GM12878 (cell line): ENCODE results near the gene BLCAP. TPM values are rescaled to one million over a fixed set of nuclear protein-coding genes. Genes with fewer than 3 reads are reported as not detected.

Experiments used
- ATAC-seq: fragments of 200-7000 bp; cut with Tn5 transposase; 3 replicates; pipeline ENCODE4 v1.9.1; 2020; ENCODE audit warnings: mild to moderate bottlenecking, moderate library complexity
- Bru-seq: library from RNA; stranded (reverse); fragments of 400-500 nt; gene quantifications from one replicate; lab custom pipeline; 2021; lab: Mats Ljungman, UMichigan
- BruChase-seq, 2 experiments: library from RNA; stranded (reverse); fragments of 400-500 nt; gene quantifications; one replicate each; lab custom pipeline; 2021; lab: Mats Ljungman, UMichigan
- BruUV-seq: library from RNA; stranded (reverse); fragments of 400-500 nt; replicated peaks from 2 replicates; lab custom pipeline; 2021; lab: Mats Ljungman, UMichigan
- CTCF ChIA-PET: fragments of 300-600 bp; sonication (Branson Sonifier 250); formaldehyde crosslinking; extraction: SDS; loops from one replicate; lab custom pipeline; 2021; ENCODE audit warnings: inconsistent platforms; lab: Yijun Ruan, JAX
- POLR2A ChIA-PET: fragments of 350-600 bp; formaldehyde crosslinking; extraction: SDS; loops from one replicate; lab custom pipeline; 2021; ENCODE audit warnings: inconsistent platforms; lab: Charles Lee
- RAD21 ChIA-PET: fragments of 300-600 bp; sonication (Branson Sonifier 250); formaldehyde crosslinking; loops from one replicate; lab custom pipeline; 2023; ENCODE audit warnings: antibody characterized with exemption; ENCODE audit not compliant: unreplicated experiment; lab: Charles Lee
- SMC1A ChIA-PET: fragments of 300-600 bp; sonication (Branson Sonifier 250); formaldehyde crosslinking; loops from one replicate; lab custom pipeline; 2023; ENCODE audit not compliant: unreplicated experiment, uncharacterized antibody; lab: Charles Lee
- DNase-seq: peaks from one replicate; pipeline ENCODE4 v3.0.0-alpha.2; 2011; ENCODE audit warnings: low read depth, low spot score
- FAIRE-seq: peaks from 3 replicates; lab custom pipeline; 2011; peaks lifted over from hg19 to GRCh38; lab: Jason Lieb, UNC
- H2AFZ ChIP-seq: 2 replicates; pipeline ENCODE4 v1.6.0; 2011; ENCODE audit warnings: low read depth, low read length, control low read depth; ENCODE audit not compliant: control insufficient read depth
- H3K27ac ChIP-seq: 2 replicates; pipeline ENCODE4 v1.5.1; 2011; ENCODE audit warnings: control low read depth; ENCODE audit not compliant: control insufficient read depth, insufficient read depth
- H3K27me3 ChIP-seq, 2 experiments: replicated peaks in 1 of 2; 2 replicates each; pipeline versions ENCODE4 v1.6.0 to v1.6.1; 2011; ENCODE audit warnings: low read length in 1 of 2; ENCODE audit not compliant: control insufficient read depth in 2 of 2, insufficient read depth in 2 of 2
- H3K36me3 ChIP-seq, 2 experiments: 2 replicates each; pipeline ENCODE4 v1.5.1; 2011; ENCODE audit warnings: low read length in 1 of 2; ENCODE audit not compliant: control insufficient read depth in 2 of 2, insufficient read depth in 2 of 2
- H3K4me1 ChIP-seq: 2 replicates; pipeline ENCODE4 v1.6.1; 2011; ENCODE audit warnings: mild to moderate bottlenecking, low read length, moderate library complexity, mixed read lengths; ENCODE audit not compliant: control insufficient read depth, insufficient read depth
- H3K4me2 ChIP-seq: 2 replicates; pipeline ENCODE4 v1.6.0; 2011; ENCODE audit warnings: control low read depth; ENCODE audit not compliant: control insufficient read depth, insufficient read depth
- H3K4me3 ChIP-seq: fragments of 200-600 bp; sonication (generic); 2 replicates; pipeline ENCODE4 v1.5.1; 2016
- H3K79me2 ChIP-seq: 2 replicates; pipeline ENCODE4 v1.6.0; 2011; ENCODE audit warnings: low read length; ENCODE audit not compliant: control insufficient read depth, insufficient read depth
- H3K9ac ChIP-seq: 2 replicates; pipeline ENCODE4 v1.8.0; 2011; ENCODE audit warnings: low read length, control low read depth, mixed read lengths; ENCODE audit not compliant: control insufficient read depth, insufficient read depth
- H3K9me3 ChIP-seq: replicated peaks from 3 replicates; pipeline ENCODE4 v1.5.1; 2011; ENCODE audit warnings: mild to moderate bottlenecking, low read length; ENCODE audit not compliant: control insufficient read depth, insufficient read depth
- H4K20me1 ChIP-seq: 2 replicates; pipeline ENCODE4 v1.6.0; 2011; ENCODE audit not compliant: control insufficient read depth, insufficient read depth
- BACH1 ChIP-seq: fragments of 450-650 bp; IDR thresholded peaks from 2 replicates; pipeline ENCODE4 v1.6.1; 2017; ENCODE audit warnings: mild to moderate bottlenecking, borderline replicate concordance
- CEBPB ChIP-seq, 2 experiments: fragments of 150-350 bp in 1 of 2; IDR thresholded peaks; 2 replicates each; pipeline ENCODE4 v1.6.1; 2012 to 2014; ENCODE audit warnings: low read depth in 2 of 2, low read length in 2 of 2, borderline replicate concordance in 1 of 2, inconsistent platforms in 1 of 2
- ETV6 ChIP-seq, 2 experiments: fragments of 450-650 bp in 1 of 2; IDR thresholded peaks in 1 of 2; conservative IDR thresholded peaks in 1 of 2; 2 replicates each; pipeline ENCODE4 v1.6.1; 2014; ENCODE audit warnings: antibody characterized with exemption in 1 of 2, borderline replicate concordance in 1 of 2, low read depth in 1 of 2, mild to moderate bottlenecking in 1 of 2, moderate library complexity in 1 of 2
- IKZF1 ChIP-seq: fragments of 450-650 bp; conservative IDR thresholded peaks from 2 replicates; pipeline ENCODE4 v1.6.1; 2017; ENCODE audit warnings: antibody characterized with exemption, mild to moderate bottlenecking
- JUNB ChIP-seq: IDR thresholded peaks from 2 replicates; pipeline ENCODE4 v1.6.1; 2016; ENCODE audit warnings: antibody characterized with exemption, mild to moderate bottlenecking
- KLF5 ChIP-seq: fragments of 450-650 bp; IDR thresholded peaks from 2 replicates; pipeline ENCODE4 v1.6.1; 2014; ENCODE audit warnings: mild to moderate bottlenecking; ENCODE audit not compliant: partially characterized antibody
- NKRF ChIP-seq: fragments of 450-650 bp; conservative IDR thresholded peaks from 2 replicates; pipeline ENCODE4 v1.6.1; 2017; ENCODE audit warnings: mild to moderate bottlenecking, moderate library complexity
- NRF1 ChIP-seq: conservative IDR thresholded peaks from 2 replicates; pipeline ENCODE4 v1.6.1; 2011; ENCODE audit warnings: mild to moderate bottlenecking, low read depth, low read length, improper control_type of control experiment
- RAD21 ChIP-seq: IDR thresholded peaks from 2 replicates; pipeline ENCODE4 v1.6.1; 2011; ENCODE audit warnings: mild to moderate bottlenecking, low read depth, low read length, moderate library complexity; ENCODE audit not compliant: insufficient read depth
- RFX5 ChIP-seq: IDR thresholded peaks from 2 replicates; pipeline ENCODE4 v1.6.1; 2011; ENCODE audit warnings: low read depth, low read length, improper control_type of control experiment
- TARDBP ChIP-seq: IDR thresholded peaks from 2 replicates; pipeline ENCODE4 v1.6.1; 2016; ENCODE audit warnings: borderline replicate concordance
- TCF12 ChIP-seq: IDR thresholded peaks from 2 replicates; pipeline ENCODE4 v1.6.1; 2011; ENCODE audit warnings: low read depth, mild to moderate bottlenecking, low read length
- TCF3 ChIP-seq: IDR thresholded peaks from 2 replicates; pipeline ENCODE4 v1.6.1; 2012; ENCODE audit warnings: low read depth, mild to moderate bottlenecking, low read length, borderline replicate concordance; ENCODE audit not compliant: insufficient read depth
- ZNF217 ChIP-seq: fragments of 450-650 bp; IDR thresholded peaks from 2 replicates; pipeline ENCODE4 v1.6.1; 2017; ENCODE audit warnings: antibody characterized with exemption, mild to moderate bottlenecking
- WGBS: methylation state at CpG from one replicate; pipeline ENCODE4 v1.1.6; 2016; ENCODE audit warnings: low lambda C conversion rate; ENCODE audit not compliant: insufficient replicate concordance, insufficient coverage; ENCODE audit errors: missing lambda C conversion rate; 5-methylcytosine and 5-hydroxymethylcytosine counted together
- in situ Hi-C: fragments of 300-500 bp; cut with MboI; formaldehyde crosslinking; loops from 9 replicates; pipeline ENCODE4 v1.14.3; 2018; ENCODE audit warnings: mixed read lengths
- intact Hi-C: fragments of 100-400 bp; cut with micrococcal nuclease; formaldehyde crosslinking; loops from one replicate; pipeline ENCODE4 v1.14.2; 2022; ENCODE audit not compliant: unreplicated experiment
- long read RNA-seq, 2 experiments: library from polyadenylated mRNA; unstranded; transcript quantifications; one replicate each; pipeline ENCODE4 v2.0.0, GENCODE V29; 2019 to 2020
- polyA minus RNA-seq, 3 experiments: library from RNA; depleted of rRNA, polyadenylated mRNA; stranded (reverse); fragments of >200 nt; gene quantifications; 2 replicates each; pipeline ENCODE4 v1.2.3, GENCODE V29; 2011
- polyA plus RNA-seq, 11 experiments: library from polyadenylated mRNA; depleted of rRNA in 4 of 11; unstranded in 6 of 11; stranded (reverse) in 5 of 11; fragments of >200 nt; fragmentation: Nextera tagmentation in 4 of 11; fragmentation: Illumina TruSeq in 1 of 11; extraction: Ambion mirVana in 4 of 11; extraction: Trizol in 1 of 11; gene quantifications; 1 replicate in 1 of 11; 2 replicates in 10 of 11; pipeline versions ENCODE4 v1.2.1 to v1.2.3, GENCODE V29; 2011 to 2016; ENCODE audit warnings: inconsistent platforms in 2 of 11, missing spikeins in 2 of 11, low read depth in 1 of 11
- total RNA-seq, 4 experiments: library from RNA; depleted of rRNA in 3 of 4; stranded (reverse); fragments of >200 nt in 3 of 4; fragmentation: Illumina TruSeq in 1 of 4; extraction: Trizol in 1 of 4; gene quantifications; 2 replicates each; pipeline versions ENCODE4 v1.2.1 to v1.2.3, GENCODE V29; 2013 to 2021
- TF ChIP-seq, protein P1 (sequence below): IDR thresholded peaks from 2 replicates; pipeline ENCODE4 v1.6.1; 2011; ENCODE audit warnings: mild to moderate bottlenecking, low read depth, low read length, moderate library complexity; ENCODE audit not compliant: insufficient replicate concordance

Gene BLCAP
- total RNA-seq (2013; cell fraction: nucleolus; rRNA removed), result 50.2 and 57.6 TPM in 2 replicates
- total RNA-seq (2014; rRNA removed) (37.2 and 39.1 TPM in 2 replicates), total RNA-seq (2014; rRNA removed; fragmentation: Illumina TruSeq; extraction: Trizol) (29.4 and 30.0 TPM in 2 replicates), total RNA-seq (2021) (42.0 and 51.2 TPM in 2 replicates), polyA plus RNA-seq (2011; rRNA removed) (54.7 and 58.9 TPM in 2 replicates), polyA plus RNA-seq (2014; fragmentation: Illumina TruSeq; extraction: Trizol) (44.1 and 44.3 TPM in 2 replicates), polyA plus RNA-seq (2014; fragmentation: Nextera tagmentation; extraction: Ambion mirVana) (10 to 100 TPM; 24.6 to 37.7 TPM), polyA plus RNA-seq (2014; rRNA removed) (48.9 and 50.6 TPM in 2 replicates), polyA plus RNA-seq (2016; fragmentation: Nextera tagmentation; extraction: Ambion mirVana) (10 to 100 TPM; 60.1 to 62.3 TPM), polyA minus RNA-seq (2011; rRNA and poly(A)+ RNA removed) (39.9 and 46.5 TPM in 2 replicates), Bru-seq, nascent RNA (percentile 88 among the genes with signal in this experiment), BruChase-seq, experiment 1, labeled RNA remaining after a 6-hour chase (percentile 97 among the genes with signal in this experiment), BruChase-seq, experiment 2, labeled RNA remaining after a 2-hour chase (percentile 97 among the genes with signal in this experiment)
- 20.7 TPM for polyA plus RNA-seq (2011; ENCODE audit: low read depth)
- 57.9 and 62.7 TPM in 2 replicates for polyA plus RNA-seq (2011; cell fraction: cytosol; rRNA removed)
- polyA plus RNA-seq (2011; cell fraction: nucleus; rRNA removed), result 48.9 and 49.3 TPM in 2 replicates
- polyA plus RNA-seq (2012), result 28.8 and 30.5 TPM in 2 replicates
- polyA minus RNA-seq (2011; cell fraction: cytosol; rRNA and poly(A)+ RNA removed), result 12.3 and 13.3 TPM in 2 replicates
- 14.4 and 29.0 TPM in 2 replicates for polyA minus RNA-seq (2011; cell fraction: nucleus; rRNA and poly(A)+ RNA removed)
- long read RNA-seq, experiment 1, transcript BLCAP-215 (2 exons, 2,017 nt), result major isoform, 38 of 46 reads
- long read RNA-seq, experiment 1, partial matches to known transcripts, result 0 of 46 reads
- long read RNA-seq, experiment 1, other reads (novel, unspliced or antisense), result 6 of 46 reads
- long read RNA-seq, experiment 2, transcript BLCAP-215 (2 exons, 2,017 nt), result major isoform, 23 of 30 reads
- long read RNA-seq, experiment 2, partial matches to known transcripts, result 0 of 30 reads
- long read RNA-seq, experiment 2, other reads (novel, unspliced or antisense), result 7 of 30 reads

GRCh38 chr20:37527638-37528445 lies at the start of gene BLCAP:
Gene BLCAP (minus strand): TSS chr20:37527876. CDS start chr20:37519174, 8,702 bp downstream.
- in situ Hi-C loops, result loop anchor here (5.0 kb wide), 1 partner anchor 136 kb away; no protein-coding TSS in a partner anchor
- peaks cover 7% of the 10 kb centered on the region; the same call in 1 of the 2 replicates for H4K20me1 ChIP-seq
- H3K36me3 ChIP-seq, result no peaks in the 10 kb centered on the region
- WGBS, result under 1% methylated on average over 62 of the region's 62 CpGs
- POLR2A ChIA-PET, result no interaction called here
- FAIRE-seq (peak; percentile 92), DNase-seq (peak; percentile 69), ATAC-seq (peak; percentile 92)
- no peaks in the 10 kb centered on the region for H3K9me3 ChIP-seq
- RAD21 ChIA-PET, result interaction anchor here (0.6 to 11.5 kb wide), 5 partner anchors 168 to 332 kb away, joined by 3 to 119 read pairs (median 3); no protein-coding TSS in a partner anchor
- peaks cover 29% of the 10 kb centered on the region for H3K79me2 ChIP-seq
- H3K4me3 ChIP-seq, result peak within 1 kb of the TSS; percentile 89
- no TSS peak for BruUV-seq
- CTCF ChIA-PET, result interaction anchor here (0.9 to 13.5 kb wide), 3 partner anchors 252 to 333 kb away, joined by 3 to 282 read pairs (median 200); no protein-coding TSS in a partner anchor
- no peaks in the 10 kb centered on the region for H3K27me3 ChIP-seq
- H3K4me1 ChIP-seq, result peaks cover 16% of the 10 kb centered on the region
- SMC1A ChIA-PET, result interaction anchor here (1.0 to 4.2 kb wide), 6 partner anchors 10 to 332 kb away, joined by 3 to 36 read pairs (median 4); no protein-coding TSS in a partner anchor
- peak within 1 kb of the TSS; percentile 98 for H3K9ac ChIP-seq
- H2AFZ ChIP-seq, result peak within 1 kb of the TSS; percentile 82
- H3K4me2 ChIP-seq, result peak within 1 kb of the TSS; percentile 85
- H3K27ac ChIP-seq, result peak within 1 kb of the TSS; percentile 100
- intact Hi-C loops, result loop anchor here (2.0 kb wide), 1 partner anchor 119 kb away; no protein-coding TSS in a partner anchor
- TF ChIP-seq RAD21 (no peak), CEBPB (IDR thresholded peaks at IDR 0.05; ENCODE audit: borderline replicate concordance in 1 of 2, low read depth in 2 of 2, low read length in 2 of 2) (no peak), KLF5 (peak; percentile 48), ETV6 (conservative IDR thresholded peaks at IDR 0.05 in 1 of 2, IDR thresholded peaks at IDR 0.05 in 1 of 2; ENCODE audit: borderline replicate concordance in 1 of 2, low read depth in 1 of 2) (no peak), NKRF (peak; percentile 96), TARDBP (no peak), BACH1 (peak; percentile 48; the same call in 1 of the 2 replicates), JUNB (no peak), RFX5 (no peak), NRF1 (no peak), TCF12 (peak; percentile 7; the same call in 1 of the 2 replicates), TCF3 (no peak), IKZF1 (peak; percentile 76), ZNF217 (no peak)
- TF ChIP-seq, protein P1, sequence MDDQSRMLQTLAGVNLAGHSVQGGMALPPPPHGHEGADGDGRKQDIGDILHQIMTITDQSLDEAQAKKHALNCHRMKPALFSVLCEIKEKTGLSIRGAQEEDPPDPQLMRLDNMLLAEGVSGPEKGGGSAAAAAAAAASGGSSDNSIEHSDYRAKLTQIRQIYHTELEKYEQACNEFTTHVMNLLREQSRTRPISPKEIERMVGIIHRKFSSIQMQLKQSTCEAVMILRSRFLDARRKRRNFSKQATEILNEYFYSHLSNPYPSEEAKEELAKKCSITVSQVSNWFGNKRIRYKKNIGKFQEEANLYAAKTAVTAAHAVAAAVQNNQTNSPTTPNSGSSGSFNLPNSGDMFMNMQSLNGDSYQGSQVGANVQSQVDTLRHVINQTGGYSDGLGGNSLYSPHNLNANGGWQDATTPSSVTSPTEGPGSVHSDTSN, result no peak
